Endothelial cell of umbilical vein (primary cell): ENCODE results near the gene CLPX.
A peak's percentile ranks its signal among the peaks of the same experiment; 100 is the strongest.

Experiments
- CTCF ChIP-seq, 2 donors: IDR thresholded peaks; 1 replicate in 1 of 2; 2 replicates in 1 of 2; pipeline ENCODE4 v1.5.1; 2011; ENCODE audit warnings: low read length in 2 of 2, mild to moderate bottlenecking in 2 of 2, moderate library complexity in 2 of 2, control low read depth in 1 of 2, inconsistent platforms in 1 of 2, low read depth in 1 of 2; ENCODE audit not compliant: insufficient read depth in 1 of 2; ENCODE audit errors: extremely low read depth in 1 of 2
- EZH2 ChIP-seq: IDR thresholded peaks from 2 replicates; pipeline ENCODE4 v1.6.1; 2012; ENCODE audit warnings: borderline replicate concordance, low read depth, mild to moderate bottlenecking, moderate library complexity, low read length, inconsistent platforms; ENCODE audit not compliant: severe bottlenecking
- JUN ChIP-seq: IDR thresholded peaks from 2 replicates; pipeline ENCODE4 v1.6.1; 2011; ENCODE audit warnings: borderline replicate concordance, low read depth; ENCODE audit not compliant: insufficient read length, insufficient read depth
- MAX ChIP-seq: IDR thresholded peaks from 2 replicates; pipeline ENCODE4 v1.6.1; 2011; ENCODE audit not compliant: insufficient read depth, insufficient read length
- POLR2A ChIP-seq: IDR thresholded peaks from 2 replicates; pipeline ENCODE4 v1.6.1; 2012; ENCODE audit warnings: low read depth, mild to moderate bottlenecking, control low read depth, low read length
- POLR2AphosphoS5 ChIP-seq: IDR thresholded peaks from 2 replicates; pipeline ENCODE4 v1.6.1; 2012; ENCODE audit warnings: low read depth, mild to moderate bottlenecking, control low read depth, low read length, moderate library complexity; ENCODE audit not compliant: insufficient read depth

GRCh38 chr15:65212097-65212496 lies 27.0 kb upstream of the CLPX start:
- peak; percentile 50 to 52 for TF ChIP-seq CTCF (IDR thresholded peaks at IDR 0.05; ENCODE audit: extremely low read depth in 1 of 2, insufficient read depth in 1 of 2, low read depth in 1 of 2, low read length in 2 of 2)
- TF ChIP-seq POLR2A: no peak
- TF ChIP-seq EZH2: no peak
- TF ChIP-seq POLR2AphosphoS5: no peak
- no peak for TF ChIP-seq MAX
- TF ChIP-seq JUN: no peak
